ENCODE measurements around the gene TBCD.

Gene TBCD

GRCh38 chr17:82794781-82795482, 43.1 kb downstream of the TBCD start:
- TF ChIP-seq CTCF (IDR thresholded peaks at IDR 0.05; ENCODE audit: insufficient read depth, low read depth, low read length, missing control alignments), result no peak
- no peak overlapping the region for H3K4me3 ChIP-seq (ENCODE audit: low read length)
- DNase-seq (ENCODE audit: low read depth), result no peak

GRCh38 chr17:82795615-82796014, 43.8 kb downstream of the TBCD start:
- no peak for TF ChIP-seq CTCF (IDR thresholded peaks at IDR 0.05; ENCODE audit: insufficient read depth, low read depth, low read length, missing control alignments)
- DNase-seq (ENCODE audit: low read depth), result no peak
- H3K4me3 ChIP-seq (ENCODE audit: low read length), result no peak overlapping the region

GRCh38 chr17:82797061-82797460, 45.2 kb downstream of the TBCD start:
- no peak overlapping the region for H3K4me3 ChIP-seq (ENCODE audit: low read length)
- TF ChIP-seq CTCF (IDR thresholded peaks at IDR 0.05; ENCODE audit: insufficient read depth, low read depth, low read length, missing control alignments), result no peak
- DNase-seq (ENCODE audit: low read depth), result no peak

GRCh38 chr17:82798752-82799151, 46.9 kb downstream of the TBCD start:
- no peak for TF ChIP-seq CTCF (IDR thresholded peaks at IDR 0.05; ENCODE audit: insufficient read depth, low read depth, low read length, missing control alignments)
- no peak for DNase-seq (ENCODE audit: low read depth)

GRCh38 chr17:82799591-82799990, 47.7 kb downstream of the TBCD start:
- H3K4me3 ChIP-seq (ENCODE audit: low read length), result no peak overlapping the region
- DNase-seq (ENCODE audit: low read depth), result no peak
- TF ChIP-seq CTCF (IDR thresholded peaks at IDR 0.05; ENCODE audit: insufficient read depth, low read depth, low read length, missing control alignments), result no peak

More at GRCh38 chr17:82798752-82799151, 46.9 kb downstream of the TBCD start:
- no peak overlapping the region for H3K4me3 ChIP-seq (ENCODE audit: low read length)

- no peak for TF ChIP-seq CTCF (IDR thresholded peaks at IDR 0.05; ENCODE audit: insufficient read depth, low read depth, low read length, missing control alignments)
- DNase-seq (ENCODE audit: low read depth), result no peak
- no peak overlapping the region for H3K4me3 ChIP-seq (ENCODE audit: low read length)
Measured at GRCh38 chr17:82800885-82801284, 49.0 kb downstream of the TBCD start.

GRCh38 chr17:82801377-82801970, 49.6 kb downstream of the TBCD start:
- H3K4me3 ChIP-seq (ENCODE audit: low read length), result no peak overlapping the region
- no peak for DNase-seq (ENCODE audit: low read depth)
- TF ChIP-seq CTCF (IDR thresholded peaks at IDR 0.05; ENCODE audit: insufficient read depth, low read depth, low read length, missing control alignments), result no peak

Data from epithelial cell of esophagus (primary cell).